ENCODE measurements around the gene MUC5AC. TPM values are rescaled to one million over a fixed set of nuclear protein-coding genes. Genes with fewer than 3 reads are reported as not detected.

Gene MUC5AC
- total and polyA plus RNA-seq, 2 of the 13 experiments (the other 11 are each of a cell fraction or from before 2014, with no cell fraction given), result under 0.01 TPM; not detected in 1

- TF ChIP-seq HIC2 (CRISPR knock-in tag; IDR thresholded peaks at IDR 0.05; ENCODE audit: low read depth) (0 out of 2 replicates have a peak, but pooled peaks have one; percentile 29), NFYB (CRISPR knock-in tag; IDR thresholded peaks at IDR 0.05) (0 out of 2 replicates have a peak, but pooled peaks have one; percentile 21)
Measured at GRCh38 chr11:1238767-1239595, 81.2 kb downstream of the MUC5AC start (continued).

- DNase-seq (ENCODE audit: low spot score) (no peak), FAIRE-seq (no peak), ATAC-seq (no peak)
- CTCF ChIA-PET (ENCODE audit: low intra/inter-chr PET ratio, low total read pairs), result no interaction called here
- Histone ChIP-seq H3K4me3 (replicated peaks in 1 of 3; ENCODE audit: insufficient read depth in 1 of 3, low read depth in 2 of 3, low read length in 3 of 3) (no peak overlapping the region), H3K27me3 (ENCODE audit: control insufficient read depth in 1 of 2, insufficient read depth in 2 of 2, low read length in 2 of 2) (peaks cover 0 to 3% of the 10 kb centered on the region in 2 experiments; a peak in 2 of 5 replicates), H4K20me1 (ENCODE audit: insufficient read depth, low read length) (no peaks in the 10 kb centered on the region), H3K4me1 (ENCODE audit: insufficient read depth, low read length) (no peaks in the 10 kb centered on the region), H3K27ac (ENCODE audit: extremely low read length, insufficient read depth, low read length) (no peak overlapping the region), H3K79me2 (ENCODE audit: insufficient read depth, low read length) (no peaks in the 10 kb centered on the region), H3K9ac (ENCODE audit: insufficient read depth, low read depth, low read length) (no peak overlapping the region), H3K9me3 (ENCODE audit: low read length) (no peaks in the 10 kb centered on the region), H2AFZ (ENCODE audit: low read length) (no peak overlapping the region), H3K4me2 (ENCODE audit: low read depth, low read length) (no peak overlapping the region), H3K36me3 (replicated peaks in 1 of 2; ENCODE audit: control insufficient read depth in 1 of 2, insufficient read depth in 2 of 2, low read length in 2 of 2) (no peaks in the 10 kb centered on the region)
- POLR2A ChIA-PET, result no interaction called here
- 89% methylated on average over 3 of the region's 23 CpGs for WGBS (ENCODE audit: low lambda C conversion rate)
- intact Hi-C loops (cut with micrococcal nuclease; ENCODE audit: unreplicated experiment) (no loop called here), in situ Hi-C loops (cut with HindIII; ENCODE audit: extremely low pct_ligation_motif_present, low pct_unique_long_range_greater_than_20kb) (no loop called here)
- BruUV-seq (replicated peaks), result no TSS peak
- TF ChIP-seq ZFP36 (IDR thresholded peaks at IDR 0.05; ENCODE audit: borderline replicate concordance, low read depth, low read length, partially characterized antibody), result no peak
- no peak for TF ChIP-seq EED (CRISPR knock-in tag; IDR thresholded peaks at IDR 0.05)
- TF ChIP-seq SMAD9 (CRISPR knock-in tag; IDR thresholded peaks at IDR 0.05), result no peak
- TF ChIP-seq MXD3 (CRISPR knock-in tag; IDR thresholded peaks at IDR 0.05), result no peak
- TF ChIP-seq HDAC2 (CRISPR knock-in tag; IDR thresholded peaks at IDR 0.05), result no peak
- TF ChIP-seq NFKB2 (CRISPR knock-in tag; IDR thresholded peaks at IDR 0.05; ENCODE audit: borderline replicate concordance), result no peak
- TF ChIP-seq ATF6 (CRISPR knock-in tag; conservative IDR thresholded peaks at IDR 0.05), result no peak
- TF ChIP-seq ZNF879 (CRISPR knock-in tag; IDR thresholded peaks at IDR 0.05), result no peak
- TF ChIP-seq HOXA7 (CRISPR knock-in tag; IDR thresholded peaks at IDR 0.05), result no peak
- TF ChIP-seq TAF15 (IDR thresholded peaks at IDR 0.05; ENCODE audit: low read depth, low read length, poor library complexity, severe bottlenecking), result no peak
- TF ChIP-seq CHD2 (IDR thresholded peaks at IDR 0.05; ENCODE audit: low read depth, low read length), result no peak
- no peak for TF ChIP-seq EZH2 (conservative IDR thresholded peaks at IDR 0.05; ENCODE audit: low read depth, low read length)
- no peak for TF ChIP-seq TARDBP (CRISPR knock-in tag; IDR thresholded peaks at IDR 0.05)
- TF ChIP-seq ZSCAN5A (CRISPR knock-in tag; IDR thresholded peaks at IDR 0.05; ENCODE audit: borderline replicate concordance), result no peak
- TF ChIP-seq CC2D1A (CRISPR knock-in tag; IDR thresholded peaks at IDR 0.05), result no peak
Measured at GRCh38 chr11:1239596-1240205, 81.9 kb downstream of the MUC5AC start.

Data from HepG2 (cell line).